OCI-LY7 (cell line): Measurements from ENCODE around the gene CXCL6. TPM values are rescaled to one million over a fixed set of nuclear protein-coding genes. Genes with fewer than 3 reads are reported as not detected.

Experiments
- BruUV-seq: library from RNA; stranded (reverse); fragments of 400-500 nt; replicated peaks from 2 replicates; lab custom pipeline; 2021; lab: Mats Ljungman, UMichigan
- CTCF ChIA-PET: fragments of 300-600 bp; sonication (Branson Sonifier 250); formaldehyde crosslinking; loops from one replicate; lab custom pipeline; 2022; ENCODE audit warnings: antibody characterized with exemption; ENCODE audit not compliant: unreplicated experiment; lab: Charles Lee
- POLR2A ChIA-PET: fragments of 300-600 bp; sonication (Branson Sonifier 250); formaldehyde crosslinking; loops from one replicate; lab custom pipeline; 2022; ENCODE audit warnings: antibody characterized with exemption; lab: Charles Lee
- DNase-seq: peaks from one replicate; pipeline ENCODE4 v3.0.0-alpha.2; 2015; ENCODE audit warnings: low spot score
- H2AFZ ChIP-seq: fragments of 200-600 bp; sonication (generic), shearing (Covaris generic); 2 replicates; pipeline ENCODE4 v1.6.1; 2014; ENCODE audit warnings: mild to moderate bottlenecking, antibody characterized with exemption, low read length, moderate library complexity
- H3K27ac ChIP-seq: fragments of 200-600 bp; sonication (generic); 2 replicates; pipeline ENCODE4 v1.5.1; 2014; ENCODE audit warnings: mixed run types, low read depth, mild to moderate bottlenecking, moderate library complexity, low read length, inconsistent platforms; ENCODE audit not compliant: poor library complexity, severe bottlenecking
- H3K36me3 ChIP-seq: fragments of 200-600 bp; sonication (generic); 2 replicates; pipeline ENCODE4 v1.6.1; 2014; ENCODE audit warnings: mild to moderate bottlenecking, antibody characterized with exemption, low read length, moderate library complexity, mixed read lengths; ENCODE audit not compliant: insufficient read depth
- H3K4me1 ChIP-seq: fragments of 200-600 bp; sonication (generic); 2 replicates; pipeline ENCODE4 v1.5.1; 2014; ENCODE audit warnings: mild to moderate bottlenecking, low read length; ENCODE audit not compliant: insufficient read depth, poor library complexity, severe bottlenecking
- H3K4me2 ChIP-seq: fragments of 200-600 bp; sonication (generic); 2 replicates; pipeline ENCODE4 v1.6.1; 2014; ENCODE audit warnings: mild to moderate bottlenecking, low read length
- H3K4me3 ChIP-seq: fragments of 200-600 bp; sonication (generic); 2 replicates; pipeline ENCODE4 v1.5.1; 2014; ENCODE audit warnings: mild to moderate bottlenecking, low read depth, low read length; ENCODE audit not compliant: poor library complexity, severe bottlenecking
- H3K79me2 ChIP-seq: fragments of 200-600 bp; sonication (generic); 2 replicates; pipeline ENCODE4 v1.6.1; 2016; ENCODE audit warnings: low read depth, mild to moderate bottlenecking, low read length, moderate library complexity, mixed read lengths; ENCODE audit not compliant: insufficient read depth
- H3K9me2 ChIP-seq: fragments of 200-600 bp; sonication (generic); 2 replicates; pipeline ENCODE4 v1.6.1; 2016; ENCODE audit warnings: mild to moderate bottlenecking, low read length, mixed read lengths; ENCODE audit not compliant: insufficient read depth
- H3K9me3 ChIP-seq: fragments of 200-600 bp; sonication (generic); 2 replicates; pipeline ENCODE4 v1.6.1; 2014; ENCODE audit warnings: mild to moderate bottlenecking, mixed run types, low read length, mixed read lengths
- H4K20me1 ChIP-seq: fragments of 200-600 bp; sonication (generic); 2 replicates; pipeline ENCODE4 v1.6.1; 2014; ENCODE audit warnings: mild to moderate bottlenecking, antibody characterized with exemption, low read length, moderate library complexity, mixed read lengths; ENCODE audit not compliant: insufficient read depth
- EZH2phosphoT487 ChIP-seq: fragments of 200-600 bp; sonication (generic); IDR thresholded peaks from 2 replicates; pipeline ENCODE4 v1.6.1; 2018; ENCODE audit warnings: low read depth, borderline replicate concordance, mild to moderate bottlenecking, mixed run types, antibody characterized with exemption, low read length, moderate library complexity, mixed read lengths
- intact Hi-C: fragments of 100-400 bp; cut with micrococcal nuclease; formaldehyde crosslinking; loops from one replicate; pipeline ENCODE4 v1.10.0; 2022; ENCODE audit not compliant: unreplicated experiment
- total RNA-seq, 2 experiments: library from RNA; depleted of rRNA in 1 of 2; stranded (reverse); fragments of >200 nt in 1 of 2; shearing (Covaris generic) in 1 of 2; gene quantifications; 2 replicates each; pipeline ENCODE4 v1.2.3, GENCODE V29; 2014 to 2022
- TF ChIP-seq, protein P1 (sequence below): fragments of 200-600 bp; sonication (generic); conservative IDR thresholded peaks from 2 replicates; pipeline ENCODE4 v1.5.1; 2014; ENCODE audit warnings: mild to moderate bottlenecking, antibody characterized with exemption, low read length, moderate library complexity, mixed read lengths

CXCL6 gene
- total RNA-seq, 2 experiments from 2014 or later: not detected

DNA sequence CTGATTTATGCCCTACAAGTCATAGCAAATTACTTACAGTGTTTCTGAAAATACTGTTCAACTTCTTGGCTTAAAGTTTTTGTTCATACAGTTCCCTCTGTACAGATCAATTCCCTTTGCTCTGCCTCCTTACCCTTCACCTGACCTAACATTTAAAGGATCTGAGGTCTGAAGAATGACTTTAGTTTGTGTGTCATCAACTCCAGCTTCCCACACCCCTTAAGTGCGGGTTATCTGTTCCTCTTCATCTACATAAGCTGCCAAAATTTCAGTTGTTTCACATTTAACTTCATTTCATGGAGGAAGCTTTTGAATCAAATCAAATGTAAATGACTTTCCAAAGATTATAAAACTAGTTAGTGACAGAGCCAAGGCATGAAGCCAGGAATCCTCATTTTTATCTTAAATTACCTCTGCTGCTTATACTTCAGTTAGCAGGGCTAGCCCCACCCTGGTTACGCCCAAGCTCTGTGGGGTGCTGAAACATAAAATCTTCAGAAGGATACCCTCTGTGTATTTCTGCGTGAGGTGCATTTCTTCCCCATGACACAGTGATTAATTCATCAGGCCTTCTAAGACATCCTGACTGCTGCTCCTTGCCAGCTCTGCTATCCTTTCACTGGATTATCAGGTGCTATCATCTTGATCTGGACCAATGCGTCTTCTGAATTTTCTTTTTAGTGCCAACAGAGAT, 49.2 kb downstream of the CXCL6 start:
- POLR2A ChIA-PET: no interaction called here
- BruUV-seq: no TSS peak
- TF ChIP-seq, protein P1, sequence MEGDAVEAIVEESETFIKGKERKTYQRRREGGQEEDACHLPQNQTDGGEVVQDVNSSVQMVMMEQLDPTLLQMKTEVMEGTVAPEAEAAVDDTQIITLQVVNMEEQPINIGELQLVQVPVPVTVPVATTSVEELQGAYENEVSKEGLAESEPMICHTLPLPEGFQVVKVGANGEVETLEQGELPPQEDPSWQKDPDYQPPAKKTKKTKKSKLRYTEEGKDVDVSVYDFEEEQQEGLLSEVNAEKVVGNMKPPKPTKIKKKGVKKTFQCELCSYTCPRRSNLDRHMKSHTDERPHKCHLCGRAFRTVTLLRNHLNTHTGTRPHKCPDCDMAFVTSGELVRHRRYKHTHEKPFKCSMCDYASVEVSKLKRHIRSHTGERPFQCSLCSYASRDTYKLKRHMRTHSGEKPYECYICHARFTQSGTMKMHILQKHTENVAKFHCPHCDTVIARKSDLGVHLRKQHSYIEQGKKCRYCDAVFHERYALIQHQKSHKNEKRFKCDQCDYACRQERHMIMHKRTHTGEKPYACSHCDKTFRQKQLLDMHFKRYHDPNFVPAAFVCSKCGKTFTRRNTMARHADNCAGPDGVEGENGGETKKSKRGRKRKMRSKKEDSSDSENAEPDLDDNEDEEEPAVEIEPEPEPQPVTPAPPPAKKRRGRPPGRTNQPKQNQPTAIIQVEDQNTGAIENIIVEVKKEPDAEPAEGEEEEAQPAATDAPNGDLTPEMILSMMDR: no peak
- no peak for TF ChIP-seq EZH2phosphoT487

More for the DNA sequence above, 49.2 kb downstream of the CXCL6 start:
- CTCF ChIA-PET: no interaction called here
- Histone ChIP-seq H3K79me2 (no peaks in the 10 kb centered on the region), H3K9me3 (no peaks in the 10 kb centered on the region), H3K9me2 (no peaks in the 10 kb centered on the region), H3K4me2 (no peak overlapping the region), H3K4me3 (no peak overlapping the region), H3K4me1 (no peaks in the 10 kb centered on the region), H4K20me1 (no peaks in the 10 kb centered on the region), H3K36me3 (no peaks in the 10 kb centered on the region), H2AFZ (no peak overlapping the region), H3K27ac (no peak overlapping the region)
- intact Hi-C loops: no loop called here
- DNase-seq: no peak

Other genes with a start within 250 kb of the CXCL6 start
- 32.5 and 48.3 TPM in 2 replicates for gene RASSF6, start 216.2 kb upstream of the CXCL6 start, total RNA-seq (2014; rRNA removed; shearing (Covaris generic))
- gene RASSF6, start 216.2 kb upstream of the CXCL6 start, total RNA-seq (2022): 62.2 and 86.6 TPM in 2 replicates
- not detected in 2 replicates for gene CXCL8, start 96.1 kb upstream of the CXCL6 start, total RNA-seq (2014; rRNA removed; shearing (Covaris generic))
- gene CXCL8, start 96.1 kb upstream of the CXCL6 start, total RNA-seq (2022): not detected in 2 replicates
- not detected in 2 replicates for gene PF4V1, start 16.6 kb downstream of the CXCL6 start, total RNA-seq (2014; rRNA removed; shearing (Covaris generic))
- not detected in 2 replicates for gene PF4V1, start 16.6 kb downstream of the CXCL6 start, total RNA-seq (2022)
- not detected in 2 replicates for gene CXCL1, start 32.7 kb downstream of the CXCL6 start, total RNA-seq (2014; rRNA removed; shearing (Covaris generic))
- not detected in 2 replicates for gene CXCL1, start 32.7 kb downstream of the CXCL6 start, total RNA-seq (2022)
- not detected in 2 replicates for gene PF4, start 145.3 kb downstream of the CXCL6 start, total RNA-seq (2014; rRNA removed; shearing (Covaris generic))
- gene PF4, start 145.3 kb downstream of the CXCL6 start, total RNA-seq (2022): not detected in 2 replicates
- not detected in 2 replicates for gene PPBP, start 151.5 kb downstream of the CXCL6 start, total RNA-seq (2014; rRNA removed; shearing (Covaris generic))
- not detected in 2 replicates for gene PPBP, start 151.5 kb downstream of the CXCL6 start, total RNA-seq (2022)
- gene CXCL5, start 162.0 kb downstream of the CXCL6 start, total RNA-seq (2014; rRNA removed; shearing (Covaris generic)): not detected in 2 replicates
- not detected in 2 replicates for gene CXCL5, start 162.0 kb downstream of the CXCL6 start, total RNA-seq (2022)
- gene CXCL3, start 202.0 kb downstream of the CXCL6 start, total RNA-seq (2014; rRNA removed; shearing (Covaris generic)): not detected in 2 replicates
- gene CXCL3, start 202.0 kb downstream of the CXCL6 start, total RNA-seq (2022): not detected in 2 replicates